Measurements from ENCODE around the gene EBLN1. TPM values are rescaled to one million over a fixed set of nuclear protein-coding genes. Genes with fewer than 3 reads are reported as not detected.
A peak's percentile ranks its signal among the peaks of the same experiment; 100 is the strongest.

EBLN1 gene
- total and polyA plus RNA-seq, 2 of the 13 experiments (the other 11 are each of a cell fraction or from before 2014, with no cell fraction given): not detected

GRCh38 chr10:22228943-22229801 is 11.4 kb upstream of the EBLN1 start (continued):
- TF ChIP-seq TFDP1 (CRISPR knock-in tag; IDR thresholded peaks at IDR 0.05; ENCODE audit: borderline replicate concordance): peak; percentile 17; the same call in 1 of the 2 replicates
- TF ChIP-seq, protein P1, sequence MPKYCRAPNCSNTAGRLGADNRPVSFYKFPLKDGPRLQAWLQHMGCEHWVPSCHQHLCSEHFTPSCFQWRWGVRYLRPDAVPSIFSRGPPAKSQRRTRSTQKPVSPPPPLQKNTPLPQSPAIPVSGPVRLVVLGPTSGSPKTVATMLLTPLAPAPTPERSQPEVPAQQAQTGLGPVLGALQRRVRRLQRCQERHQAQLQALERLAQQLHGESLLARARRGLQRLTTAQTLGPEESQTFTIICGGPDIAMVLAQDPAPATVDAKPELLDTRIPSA (CRISPR knock-in tag; IDR thresholded peaks at IDR 0.05; ENCODE audit: borderline replicate concordance): no peak
- TF ChIP-seq KDM3A (CRISPR knock-in tag; IDR thresholded peaks at IDR 0.05; ENCODE audit: low read depth): peak; percentile 83; the same call in 1 of the 2 replicates
- 0 out of 2 replicates have a peak, but pooled peaks have one; percentile 15 for TF ChIP-seq ELF1 (CRISPR knock-in tag; IDR thresholded peaks at IDR 0.05)
- TF ChIP-seq ZNF343 (CRISPR knock-in tag; IDR thresholded peaks at IDR 0.05): no peak
- no peak for TF ChIP-seq FOXP1 (IDR thresholded peaks at IDR 0.05)
- no peak for TF ChIP-seq FOXP1 (CRISPR knock-in tag; IDR thresholded peaks at IDR 0.05)
- TF ChIP-seq ISL2 (CRISPR knock-in tag; IDR thresholded peaks at IDR 0.05): peak; percentile 45; the same call in 1 of the 2 replicates
- TF ChIP-seq ZNF225 (CRISPR knock-in tag; IDR thresholded peaks at IDR 0.05): no peak
- TF ChIP-seq MATR3 (CRISPR knock-in tag; IDR thresholded peaks at IDR 0.05): no peak
- TF ChIP-seq, protein P2, sequence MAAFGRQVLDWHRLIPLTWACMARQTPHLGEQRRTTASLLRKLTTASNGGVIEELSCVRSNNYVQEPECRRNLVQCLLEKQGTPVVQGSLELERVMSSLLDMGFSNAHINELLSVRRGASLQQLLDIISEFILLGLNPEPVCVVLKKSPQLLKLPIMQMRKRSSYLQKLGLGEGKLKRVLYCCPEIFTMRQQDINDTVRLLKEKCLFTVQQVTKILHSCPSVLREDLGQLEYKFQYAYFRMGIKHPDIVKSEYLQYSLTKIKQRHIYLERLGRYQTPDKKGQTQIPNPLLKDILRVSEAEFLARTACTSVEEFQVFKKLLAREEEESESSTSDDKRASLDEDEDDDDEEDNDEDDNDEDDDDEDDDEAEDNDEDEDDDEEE (CRISPR knock-in tag; IDR thresholded peaks at IDR 0.05): no peak
- peak; percentile 80 for TF ChIP-seq ZNF605 (CRISPR knock-in tag; IDR thresholded peaks at IDR 0.05)
- TF ChIP-seq, protein P3, sequence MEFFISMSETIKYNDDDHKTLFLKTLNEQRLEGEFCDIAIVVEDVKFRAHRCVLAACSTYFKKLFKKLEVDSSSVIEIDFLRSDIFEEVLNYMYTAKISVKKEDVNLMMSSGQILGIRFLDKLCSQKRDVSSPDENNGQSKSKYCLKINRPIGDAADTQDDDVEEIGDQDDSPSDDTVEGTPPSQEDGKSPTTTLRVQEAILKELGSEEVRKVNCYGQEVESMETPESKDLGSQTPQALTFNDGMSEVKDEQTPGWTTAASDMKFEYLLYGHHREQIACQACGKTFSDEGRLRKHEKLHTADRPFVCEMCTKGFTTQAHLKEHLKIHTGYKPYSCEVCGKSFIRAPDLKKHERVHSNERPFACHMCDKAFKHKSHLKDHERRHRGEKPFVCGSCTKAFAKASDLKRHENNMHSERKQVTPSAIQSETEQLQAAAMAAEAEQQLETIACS (CRISPR knock-in tag; IDR thresholded peaks at IDR 0.05): peak; percentile 98
- TF ChIP-seq MZF1 (CRISPR knock-in tag; IDR thresholded peaks at IDR 0.05; ENCODE audit: borderline replicate concordance): 0 out of 2 replicates have a peak, but pooled peaks have one; percentile 33
- TF ChIP-seq ZSCAN30 (CRISPR knock-in tag; IDR thresholded peaks at IDR 0.05): no peak
- no peak for TF ChIP-seq STAT6 (CRISPR knock-in tag; IDR thresholded peaks at IDR 0.05; ENCODE audit: borderline replicate concordance)
- 0 out of 2 replicates have a peak, but pooled peaks have one; percentile 52 for TF ChIP-seq AHR (CRISPR knock-in tag; IDR thresholded peaks at IDR 0.05)
- TF ChIP-seq ZNF773 (CRISPR knock-in tag; IDR thresholded peaks at IDR 0.05; ENCODE audit: borderline replicate concordance): no peak
- no peak for TF ChIP-seq U2AF2 (IDR thresholded peaks at IDR 0.05; ENCODE audit: low read depth, low read length)
- no peak; the same call in 1 of the 2 replicates for TF ChIP-seq ZNF256 (CRISPR knock-in tag; conservative IDR thresholded peaks at IDR 0.05)
